Activated B cell treated with CpG ODN at 0.5 μM for 24 hours (primary cell): ENCODE measurements around the gene GLI3. TPM values are rescaled to one million over a fixed set of nuclear protein-coding genes. Genes with fewer than 3 reads are reported as not detected.

ENCODE experiments used
- ATAC-seq: fragments of 200-7000 bp; cut with Tn5 transposase; one replicate; pipeline ENCODE4 v1.10.0; 2021; ENCODE audit warnings: low read depth, mild to moderate bottlenecking, moderate library complexity
- CTCF ChIA-PET: fragments of 350-600 bp; sonication (Branson Sonifier 250); formaldehyde crosslinking; loops from one replicate; lab custom pipeline; 2021; ENCODE audit warnings: antibody characterized with exemption; lab: Charles Lee
- POLR2A ChIA-PET: fragments of 350-600 bp; sonication (Branson Sonifier 250); formaldehyde crosslinking; loops from one replicate; lab custom pipeline; 2021; ENCODE audit warnings: antibody characterized with exemption; lab: Charles Lee
- DNase-seq: peaks from one replicate; pipeline ENCODE4 v3.0.0; 2022
- H3K27ac Mint-ChIP-seq: one replicate; pipeline ENCODE4 v1.8.0; 2020; ENCODE audit warnings: mixed read lengths
- H3K27me3 Mint-ChIP-seq: one replicate; pipeline ENCODE4 v1.8.0; 2021; ENCODE audit warnings: mixed read lengths
- H3K36me3 Mint-ChIP-seq: one replicate; pipeline ENCODE4 v1.8.0; 2021; ENCODE audit warnings: low read depth, mixed read lengths
- H3K4me1 Mint-ChIP-seq: one replicate; pipeline ENCODE4 v1.8.0; 2021; ENCODE audit warnings: mixed read lengths
- H3K4me3 Mint-ChIP-seq: one replicate; pipeline ENCODE4 v1.8.0; 2020; ENCODE audit warnings: mild to moderate bottlenecking, mixed read lengths
- H3K9me3 Mint-ChIP-seq: one replicate; pipeline ENCODE4 v1.8.0; 2020; ENCODE audit warnings: mixed read lengths
- CTCF ChIP-seq: fragments of 200-600 bp; IDR thresholded peaks from one replicate; pipeline ENCODE4 v1.8.0; 2022; ENCODE audit warnings: antibody characterized with exemption, mild to moderate bottlenecking
- intact Hi-C: fragments of 100-400 bp; cut with micrococcal nuclease; formaldehyde crosslinking; loops from one replicate; pipeline ENCODE4 v1.15.1; 2024
- total RNA-seq: library from RNA; stranded (reverse); gene quantifications from 2 replicates; pipeline ENCODE4 v1.2.3, GENCODE V29; 2022

Gene GLI3
- total RNA-seq, 1 donor from 2014 or later, result not detected

- no peak overlapping the region for H3K4me3 Mint-ChIP-seq
- H3K27ac Mint-ChIP-seq, result no peak overlapping the region
- POLR2A ChIA-PET, result no interaction called here
- TF ChIP-seq CTCF, result no peak
- ATAC-seq, result no peak
- no peaks in the 10 kb centered on the region for H3K4me1 Mint-ChIP-seq
- CTCF ChIA-PET, result no interaction called here
- DNase-seq, result no peak
- peaks cover 2% of the 10 kb centered on the region for H3K9me3 Mint-ChIP-seq
- H3K27me3 Mint-ChIP-seq, result peaks cover 2% of the 10 kb centered on the region
- intact Hi-C loops, result no loop called here
- H3K36me3 Mint-ChIP-seq, result no peaks in the 10 kb centered on the region
Observed at GRCh38 chr7:42126475-42127231, 110.4 kb downstream of the GLI3 start.

- H3K4me3 Mint-ChIP-seq, result no peak overlapping the region
- H3K27me3 Mint-ChIP-seq, result peaks cover 2% of the 10 kb centered on the region
- ChIA-PET POLR2A (no interaction called here), CTCF (no interaction called here)
- no peak for TF ChIP-seq CTCF
- DNase-seq, result no peak
- no peak overlapping the region for H3K27ac Mint-ChIP-seq
- no peaks in the 10 kb centered on the region for H3K4me1 Mint-ChIP-seq
- H3K9me3 Mint-ChIP-seq, result no peaks in the 10 kb centered on the region
- no peaks in the 10 kb centered on the region for H3K36me3 Mint-ChIP-seq
- ATAC-seq, result no peak
- intact Hi-C loops, result no loop called here
Observed at GRCh38 chr7:42125321-42125720, 111.7 kb downstream of the GLI3 start.

GRCh38 chr7:42123716-42124115, 113.3 kb downstream of the GLI3 start:
- intact Hi-C loops, result no loop called here
- H3K36me3 Mint-ChIP-seq, result no peaks in the 10 kb centered on the region
- ChIA-PET POLR2A (no interaction called here), CTCF (no interaction called here)
- no peak overlapping the region for H3K4me3 Mint-ChIP-seq
- H3K27ac Mint-ChIP-seq, result no peak overlapping the region
- DNase-seq (no peak), ATAC-seq (no peak)
- H3K27me3 Mint-ChIP-seq, result peaks cover 2% of the 10 kb centered on the region
- H3K4me1 Mint-ChIP-seq, result no peaks in the 10 kb centered on the region
- TF ChIP-seq CTCF, result no peak
- H3K9me3 Mint-ChIP-seq, result no peaks in the 10 kb centered on the region

GRCh38 chr7:42120191-42120590, 116.8 kb downstream of the GLI3 start:
- peaks cover 9% of the 10 kb centered on the region for H3K27me3 Mint-ChIP-seq
- intact Hi-C loops, result no loop called here
- CTCF ChIA-PET, result no interaction called here

GRCh38 chr7:42117201-42117600, 119.8 kb downstream of the GLI3 start:
- Mint-ChIP-seq H3K27ac (no peak overlapping the region), H3K4me3 (no peak overlapping the region), H3K27me3 (peaks cover 8% of the 10 kb centered on the region), H3K36me3 (no peaks in the 10 kb centered on the region), H3K9me3 (no peaks in the 10 kb centered on the region), H3K4me1 (no peaks in the 10 kb centered on the region)
- POLR2A ChIA-PET, result no interaction called here
- DNase-seq (no peak), ATAC-seq (no peak)
- CTCF ChIA-PET, result no interaction called here
- no peak for TF ChIP-seq CTCF
- intact Hi-C loops, result no loop called here

More at GRCh38 chr7:42120191-42120590, 116.8 kb downstream of the GLI3 start:
- no peak for TF ChIP-seq CTCF
- Mint-ChIP-seq H3K27ac (no peak overlapping the region), H3K4me3 (no peak overlapping the region), H3K36me3 (no peaks in the 10 kb centered on the region), H3K9me3 (no peaks in the 10 kb centered on the region), H3K4me1 (no peaks in the 10 kb centered on the region)
- ATAC-seq (no peak), DNase-seq (no peak)
- POLR2A ChIA-PET, result no interaction called here
